ENCODE data around the gene PUDP.

PUDP gene

DNA sequence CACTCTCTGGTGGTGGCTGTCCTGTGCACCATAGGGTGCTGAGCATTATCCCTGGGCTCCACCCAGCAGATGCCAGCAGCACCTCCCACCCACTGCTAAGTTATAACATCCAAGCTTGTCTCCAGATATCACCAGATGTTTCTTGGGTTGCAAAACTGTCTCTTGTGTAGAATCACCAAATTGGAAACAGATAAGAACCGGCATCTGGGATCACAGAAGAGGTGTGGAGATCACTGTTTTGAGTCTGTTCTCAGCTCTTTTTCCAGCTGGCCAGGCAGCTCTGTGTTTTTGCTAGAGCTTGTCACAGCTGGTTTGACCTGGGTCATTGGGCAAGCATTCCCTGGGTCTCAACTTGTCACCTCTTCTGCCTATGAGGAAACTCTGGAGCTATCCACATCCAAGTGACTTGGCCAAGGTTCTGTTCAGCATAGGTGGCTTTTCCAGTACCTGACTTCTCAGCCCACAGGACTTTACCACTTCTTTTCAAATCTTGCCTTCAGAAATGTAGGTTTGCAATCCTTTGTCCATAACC lies 15.3 kb upstream of the PUDP start:
- TF ChIP-seq, protein P1, sequence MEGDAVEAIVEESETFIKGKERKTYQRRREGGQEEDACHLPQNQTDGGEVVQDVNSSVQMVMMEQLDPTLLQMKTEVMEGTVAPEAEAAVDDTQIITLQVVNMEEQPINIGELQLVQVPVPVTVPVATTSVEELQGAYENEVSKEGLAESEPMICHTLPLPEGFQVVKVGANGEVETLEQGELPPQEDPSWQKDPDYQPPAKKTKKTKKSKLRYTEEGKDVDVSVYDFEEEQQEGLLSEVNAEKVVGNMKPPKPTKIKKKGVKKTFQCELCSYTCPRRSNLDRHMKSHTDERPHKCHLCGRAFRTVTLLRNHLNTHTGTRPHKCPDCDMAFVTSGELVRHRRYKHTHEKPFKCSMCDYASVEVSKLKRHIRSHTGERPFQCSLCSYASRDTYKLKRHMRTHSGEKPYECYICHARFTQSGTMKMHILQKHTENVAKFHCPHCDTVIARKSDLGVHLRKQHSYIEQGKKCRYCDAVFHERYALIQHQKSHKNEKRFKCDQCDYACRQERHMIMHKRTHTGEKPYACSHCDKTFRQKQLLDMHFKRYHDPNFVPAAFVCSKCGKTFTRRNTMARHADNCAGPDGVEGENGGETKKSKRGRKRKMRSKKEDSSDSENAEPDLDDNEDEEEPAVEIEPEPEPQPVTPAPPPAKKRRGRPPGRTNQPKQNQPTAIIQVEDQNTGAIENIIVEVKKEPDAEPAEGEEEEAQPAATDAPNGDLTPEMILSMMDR (IDR thresholded peaks at IDR 0.05; ENCODE audit: low read length), result no peak
- TF ChIP-seq EZH2 (IDR thresholded peaks at IDR 0.05; ENCODE audit: borderline replicate concordance, low read length), result no peak
- Histone ChIP-seq H3K27ac (ENCODE audit: low read depth, low read length, poor library complexity, severe bottlenecking) (peak overlapping the region; percentile 46), H3K9ac (ENCODE audit: low read length) (no peak overlapping the region), H3K9me3 (ENCODE audit: low read length) (no peaks in the 10 kb centered on the region), H4K20me1 (ENCODE audit: insufficient read depth, low read length) (no peaks in the 10 kb centered on the region), H2AFZ (ENCODE audit: low read length) (no peak overlapping the region), H3F3A (ENCODE audit: insufficient read depth, low read length) (no peaks in the 10 kb centered on the region), H3K36me3 (ENCODE audit: insufficient read depth, low read length) (no peaks in the 10 kb centered on the region), H3K4me3 (ENCODE audit: low read depth, low read length, poor library complexity, severe bottlenecking) (no peak overlapping the region), H3K9me2 (ENCODE audit: low read depth, low read length) (no peaks in the 10 kb centered on the region), H3K27me3 (ENCODE audit: insufficient read depth, low read length) (no peaks in the 10 kb centered on the region), H3K4me2 (ENCODE audit: low read length) (no peak overlapping the region), H3K4me1 (ENCODE audit: insufficient read depth, low read length, severe bottlenecking) (peaks cover 14% of the 10 kb centered on the region), H3K79me2 (ENCODE audit: insufficient read depth, low read length) (no peaks in the 10 kb centered on the region)

DNA sequence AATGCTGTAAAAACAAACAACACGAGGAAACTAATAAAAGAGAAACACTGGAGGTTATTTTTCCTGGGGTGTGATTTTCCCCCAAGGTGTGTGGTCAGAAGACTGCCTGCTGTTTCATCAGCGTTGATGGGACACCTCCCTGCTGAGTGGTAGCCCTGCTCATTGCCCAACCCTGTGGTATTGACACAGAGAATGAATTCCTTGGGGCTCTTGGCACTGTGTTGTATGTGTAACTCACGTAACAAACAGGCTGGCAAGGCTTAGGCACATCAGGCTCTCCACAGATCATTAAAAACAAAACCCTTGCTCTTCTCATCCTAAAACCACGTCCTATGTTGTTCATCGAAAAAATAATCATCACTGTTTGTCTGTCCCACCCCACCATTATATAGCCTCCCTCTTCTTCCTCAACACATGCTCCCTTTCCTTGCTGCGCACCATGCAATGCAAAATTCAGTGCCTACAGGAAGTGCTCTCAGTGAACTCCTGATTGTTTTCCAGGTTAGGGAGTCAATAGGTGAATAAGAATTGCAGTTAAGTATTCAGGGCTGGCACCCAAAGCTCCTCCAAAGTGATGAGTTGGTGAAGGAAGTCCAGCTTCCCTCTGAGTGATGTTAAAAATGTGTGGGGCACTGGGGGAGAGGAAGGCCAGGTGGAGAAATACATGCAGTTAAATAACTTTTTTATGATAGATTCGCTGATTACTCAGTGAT lies 11.4 kb upstream of the PUDP start:
- Histone ChIP-seq H4K20me1 (ENCODE audit: insufficient read depth, low read length) (no peaks in the 10 kb centered on the region), H3K27me3 (ENCODE audit: insufficient read depth, low read length) (no peaks in the 10 kb centered on the region), H3K4me2 (ENCODE audit: low read length) (no peak overlapping the region), H3K4me1 (ENCODE audit: insufficient read depth, low read length, severe bottlenecking) (peaks cover 17% of the 10 kb centered on the region), H3K79me2 (ENCODE audit: insufficient read depth, low read length) (no peaks in the 10 kb centered on the region), H3K9me3 (ENCODE audit: low read length) (no peaks in the 10 kb centered on the region), H3K9ac (ENCODE audit: low read length) (no peak overlapping the region), H3K9me2 (ENCODE audit: low read depth, low read length) (no peaks in the 10 kb centered on the region), H3K36me3 (ENCODE audit: insufficient read depth, low read length) (no peaks in the 10 kb centered on the region), H2AFZ (ENCODE audit: low read length) (no peak overlapping the region), H3K27ac (ENCODE audit: low read depth, low read length, poor library complexity, severe bottlenecking) (no peak overlapping the region), H3F3A (ENCODE audit: insufficient read depth, low read length) (no peaks in the 10 kb centered on the region), H3K4me3 (ENCODE audit: low read depth, low read length, poor library complexity, severe bottlenecking) (no peak overlapping the region)
- no peak for TF ChIP-seq EZH2 (IDR thresholded peaks at IDR 0.05; ENCODE audit: borderline replicate concordance, low read length)
- TF ChIP-seq, protein P1 (IDR thresholded peaks at IDR 0.05; ENCODE audit: low read length), result no peak

DNA sequence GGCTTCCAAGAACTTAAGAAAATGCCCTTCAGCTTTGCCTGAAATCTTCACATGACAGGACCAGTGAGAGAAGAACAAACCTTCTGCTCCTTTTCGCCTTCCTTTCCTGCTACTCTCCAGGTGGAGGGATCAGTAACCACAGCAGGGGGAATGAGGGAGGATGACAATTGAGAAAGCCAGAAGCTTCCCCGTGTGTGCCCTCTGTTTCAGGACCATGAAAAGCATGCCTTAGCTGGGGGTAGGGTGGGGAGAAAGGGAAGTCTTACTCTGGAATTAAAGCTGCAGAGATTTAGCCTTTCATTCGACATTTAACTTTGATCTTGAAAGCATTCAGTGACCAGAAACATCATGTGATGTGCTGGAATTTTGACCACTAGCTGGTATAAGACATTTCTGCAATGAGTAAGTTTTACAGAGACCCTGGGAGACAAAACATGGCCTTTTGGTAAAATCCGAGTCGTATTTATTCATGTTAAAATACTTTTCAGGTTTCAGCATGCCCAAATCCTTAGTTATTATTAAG lies 10.6 kb upstream of the PUDP start:
- Histone ChIP-seq H3K4me2 (ENCODE audit: low read length) (no peak overlapping the region), H3K36me3 (ENCODE audit: insufficient read depth, low read length) (no peaks in the 10 kb centered on the region), H3K4me1 (ENCODE audit: insufficient read depth, low read length, severe bottlenecking) (peaks cover 17% of the 10 kb centered on the region), H3K27ac (ENCODE audit: low read depth, low read length, poor library complexity, severe bottlenecking) (no peak overlapping the region), H3K9me3 (ENCODE audit: low read length) (no peaks in the 10 kb centered on the region), H3K79me2 (ENCODE audit: insufficient read depth, low read length) (no peaks in the 10 kb centered on the region), H2AFZ (ENCODE audit: low read length) (no peak overlapping the region), H3K4me3 (ENCODE audit: low read depth, low read length, poor library complexity, severe bottlenecking) (no peak overlapping the region), H3K27me3 (ENCODE audit: insufficient read depth, low read length) (no peaks in the 10 kb centered on the region), H3K9me2 (ENCODE audit: low read depth, low read length) (no peaks in the 10 kb centered on the region), H3F3A (ENCODE audit: insufficient read depth, low read length) (no peaks in the 10 kb centered on the region), H4K20me1 (ENCODE audit: insufficient read depth, low read length) (no peaks in the 10 kb centered on the region), H3K9ac (ENCODE audit: low read length) (no peak overlapping the region)
- TF ChIP-seq, protein P1 (IDR thresholded peaks at IDR 0.05; ENCODE audit: low read length), result no peak
- no peak for TF ChIP-seq EZH2 (IDR thresholded peaks at IDR 0.05; ENCODE audit: borderline replicate concordance, low read length)

Measured in OCI-LY1 (cell line).